Ovary (tissue), 9 donors: ENCODE data around the gene PDYN. TPM values are rescaled to one million over a fixed set of nuclear protein-coding genes. Genes with fewer than 3 reads are reported as not detected.

Source experiments
- DNase-seq, 5 donors: peaks; one replicate each; pipeline ENCODE4 v3.0.0-alpha.2; 2019 to 2020
- H3K27ac ChIP-seq, 2 donors: fragments of 200-600 bp; one replicate each; pipeline versions ENCODE4 v1.5.1 to v1.8.0; 2019 to 2022
- H3K27me3 ChIP-seq: fragments of 200-600 bp; one replicate; pipeline ENCODE4 v1.8.0; 2022
- H3K36me3 ChIP-seq: fragments of 200-600 bp; sonication (generic); one replicate; pipeline ENCODE4 v1.5.1; 2019
- H3K4me1 ChIP-seq: one replicate; pipeline ENCODE4 v1.8.1; 2013; ENCODE audit warnings: mild to moderate bottlenecking, moderate library complexity; ENCODE audit not compliant: insufficient read depth
- H3K4me3 ChIP-seq: fragments of 200-600 bp; sonication (generic); one replicate; pipeline ENCODE4 v1.5.1; 2017
- H3K9me3 ChIP-seq, 2 donors: fragments of 200-600 bp in 1 of 2; sonication (generic) in 1 of 2; one replicate each; pipeline versions ENCODE4 v1.5.1 to v1.8.1; 2013 to 2019; ENCODE audit warnings: mild to moderate bottlenecking in 1 of 2, moderate library complexity in 1 of 2
- EP300 ChIP-seq: sonication (generic); formaldehyde crosslinking; IDR thresholded peaks from one replicate; pipeline ENCODE4 v1.6.1; 2017; ENCODE audit warnings: antibody characterized with exemption
- POLR2A ChIP-seq: fragments of 450-650 bp; IDR thresholded peaks from one replicate; pipeline ENCODE4 v1.6.1; 2017; ENCODE audit warnings: antibody characterized with exemption, mild to moderate bottlenecking, moderate library complexity
- WGBS, 3 donors: extraction: QIAGEN DNeasy Blood & Tissue Kit in 1 of 3; methylation state at CpG; one replicate each; pipeline versions ENCODE4 v1.1.5 to v1.1.7; 2013 to 2017; 5-methylcytosine and 5-hydroxymethylcytosine counted together
- intact Hi-C, 4 donors: fragments of 100-400 bp; cut with DNase I; formaldehyde crosslinking; loops; one replicate each; pipeline versions ENCODE4 v1.11.0 to v1.15.1; 2022 to 2023
- polyA plus RNA-seq, 2 donors: library from polyadenylated mRNA; stranded (reverse); fragments of 200-250 nt in 1 of 2; fragments of 350-450 nt in 1 of 2; fragmentation: Illumina TruSeq in 1 of 2; extraction: RNeasy Lipid Tissue Mini Kit (QIAGEN cat#74804) in 1 of 2; gene quantifications; one replicate each; pipeline ENCODE4 v1.2.3, GENCODE V29; 2013 to 2014
- total RNA-seq, 7 donors: library from RNA; depleted of rRNA in 2 of 7; stranded (reverse); fragments of >200 nt in 2 of 7; fragmentation: NEBNext Ultra II Directional in 3 of 7; extraction: Animal tissue kit (Norgen Biotek cat#: 25700) in 3 of 7; gene quantifications; one replicate each; pipeline versions ENCODE4 v1.1.0 to v1.2.4, GENCODE V29; 2016 to 2023
- TF ChIP-seq, protein P1 (sequence below), 3 donors: fragments of 450-650 bp in 2 of 3; fragments of 200-600 bp in 1 of 3; IDR thresholded peaks; one replicate each; pipeline versions ENCODE4 v1.5.1 to v1.8.0; 2016 to 2022; ENCODE audit warnings: antibody characterized with exemption in 3 of 3, mild to moderate bottlenecking in 1 of 3
- donor health status: DM: no; HTN: no; CAD: no; lungs with moderate emphysema.
- donor health status: DM: no; HTN: no; CAD: no.
- donor health status: Bipolar disorder and iron deficiency.
- donor health status: DM: yes; HTN: yes; CAD: no.
- donor health status: DM: no; HTN: no; CAD: no.
- donor health status: DM: yes; HTN: yes; CAD: no.

Gene PDYN
- total and polyA plus RNA-seq, 9 donors: not detected

- H3K9me3 ChIP-seq: no peaks in the 10 kb centered on the region
- no peak for DNase-seq
- WGBS, 3 donors: 83 to 89% (median 85%) methylated on average over 5 of the region's 5 CpGs
- H3K4me3 ChIP-seq: no peak overlapping the region
- no peaks in the 10 kb centered on the region for H3K4me1 ChIP-seq
- H3K27ac ChIP-seq: no peak overlapping the region
- intact Hi-C loops: loop anchor here in 1 of 4 donors (10.0 kb wide), 1 partner anchor 203 kb away; no protein-coding TSS in a partner anchor
- TF ChIP-seq EP300: no peak
- no peak for TF ChIP-seq POLR2A
- TF ChIP-seq, protein P1, sequence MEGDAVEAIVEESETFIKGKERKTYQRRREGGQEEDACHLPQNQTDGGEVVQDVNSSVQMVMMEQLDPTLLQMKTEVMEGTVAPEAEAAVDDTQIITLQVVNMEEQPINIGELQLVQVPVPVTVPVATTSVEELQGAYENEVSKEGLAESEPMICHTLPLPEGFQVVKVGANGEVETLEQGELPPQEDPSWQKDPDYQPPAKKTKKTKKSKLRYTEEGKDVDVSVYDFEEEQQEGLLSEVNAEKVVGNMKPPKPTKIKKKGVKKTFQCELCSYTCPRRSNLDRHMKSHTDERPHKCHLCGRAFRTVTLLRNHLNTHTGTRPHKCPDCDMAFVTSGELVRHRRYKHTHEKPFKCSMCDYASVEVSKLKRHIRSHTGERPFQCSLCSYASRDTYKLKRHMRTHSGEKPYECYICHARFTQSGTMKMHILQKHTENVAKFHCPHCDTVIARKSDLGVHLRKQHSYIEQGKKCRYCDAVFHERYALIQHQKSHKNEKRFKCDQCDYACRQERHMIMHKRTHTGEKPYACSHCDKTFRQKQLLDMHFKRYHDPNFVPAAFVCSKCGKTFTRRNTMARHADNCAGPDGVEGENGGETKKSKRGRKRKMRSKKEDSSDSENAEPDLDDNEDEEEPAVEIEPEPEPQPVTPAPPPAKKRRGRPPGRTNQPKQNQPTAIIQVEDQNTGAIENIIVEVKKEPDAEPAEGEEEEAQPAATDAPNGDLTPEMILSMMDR (IDR thresholded peaks at IDR 0.05): no peak
- no peaks in the 10 kb centered on the region for H3K36me3 ChIP-seq
- H3K27me3 ChIP-seq: no peaks in the 10 kb centered on the region
Measured at GRCh38 chr20:1961374-1961773, 32.5 kb downstream of the PDYN start.

DNA sequence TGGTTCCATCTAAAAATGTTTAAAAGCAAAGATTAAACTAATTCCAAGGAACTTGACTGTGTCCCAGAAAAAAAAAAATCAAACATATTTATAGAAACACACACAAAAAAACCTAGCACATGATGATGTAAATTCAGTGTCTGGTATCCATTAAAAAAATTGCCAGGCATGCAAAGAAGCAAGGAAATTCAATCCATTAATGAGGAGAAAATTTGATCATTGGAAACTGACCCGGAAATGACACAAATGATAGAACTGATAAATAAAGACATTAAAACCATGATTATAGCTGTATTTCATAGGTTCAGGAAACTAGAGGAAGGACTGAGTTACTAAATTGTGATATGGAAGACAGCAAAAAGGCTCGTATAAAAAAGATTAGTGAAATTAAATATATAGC is 34.7 kb downstream of the PDYN start:
- no peak for DNase-seq
- H3K4me1 ChIP-seq: no peaks in the 10 kb centered on the region
- H3K36me3 ChIP-seq: no peaks in the 10 kb centered on the region
- H3K9me3 ChIP-seq: no peaks in the 10 kb centered on the region
- WGBS, 3 donors: 78 to 83% (median 78%) methylated on average over 2 of the region's 2 CpGs
- no peak overlapping the region for H3K27ac ChIP-seq
- H3K27me3 ChIP-seq: no peaks in the 10 kb centered on the region
- TF ChIP-seq, protein P1 (IDR thresholded peaks at IDR 0.05): no peak
- TF ChIP-seq POLR2A (no peak), EP300 (no peak)
- intact Hi-C loops: no loop called here
- no peak overlapping the region for H3K4me3 ChIP-seq

- TF ChIP-seq, protein P1 (IDR thresholded peaks at IDR 0.05): no peak
- TF ChIP-seq POLR2A: no peak
- no peak for TF ChIP-seq EP300
- H3K4me1 ChIP-seq: no peaks in the 10 kb centered on the region
- no peak overlapping the region for H3K4me3 ChIP-seq
- whole genome bisulfite sequencing, 3 donors: 69 to 72% (median 69%) methylated on average over 2 of the region's 2 CpGs
- H3K27ac ChIP-seq: no peak overlapping the region
- intact Hi-C loops: no loop called here
- H3K36me3 ChIP-seq: no peaks in the 10 kb centered on the region
- no peak for DNase-seq
- no peaks in the 10 kb centered on the region for H3K9me3 ChIP-seq
- H3K27me3 ChIP-seq: no peaks in the 10 kb centered on the region
Measured at GRCh38 chr20:1958426-1958825, 35.4 kb downstream of the PDYN start.

DNA sequence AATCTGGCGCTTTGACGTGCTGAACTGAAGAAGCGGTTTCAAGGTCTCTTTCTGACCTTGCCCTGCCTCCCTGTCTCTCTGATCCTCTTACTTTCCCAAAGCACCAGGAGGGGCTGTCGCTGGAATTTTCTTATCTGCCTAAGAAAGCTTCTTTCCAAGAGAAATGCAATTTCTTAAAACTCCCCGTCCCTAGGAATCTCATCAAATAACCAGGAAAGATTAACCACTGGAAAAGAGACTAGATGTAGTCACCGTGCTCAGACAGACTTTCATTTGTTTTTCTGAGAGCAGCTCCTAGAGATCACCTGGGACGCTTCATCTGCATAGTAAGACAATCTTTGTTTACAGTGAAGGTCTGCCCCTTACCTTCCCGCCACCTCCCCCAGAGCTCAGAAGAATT is 38.6 kb downstream of the PDYN start:
- H3K27ac ChIP-seq: no peak overlapping the region
- H3K4me1 ChIP-seq: no peaks in the 10 kb centered on the region
- 7 to 19% (median 11%) methylated on average over 8 of the region's 8 CpGs for WGBS, 3 donors
- no peak for TF ChIP-seq POLR2A
- TF ChIP-seq, protein P1 (IDR thresholded peaks at IDR 0.05): no peak
- no peak for TF ChIP-seq EP300
- H3K27me3 ChIP-seq: no peaks in the 10 kb centered on the region
- no peaks in the 10 kb centered on the region for H3K36me3 ChIP-seq
- intact Hi-C loops: no loop called here
- no peak overlapping the region for H3K4me3 ChIP-seq
- H3K9me3 ChIP-seq: no peaks in the 10 kb centered on the region
- no peak for DNase-seq
